Hepatocyte (in vitro differentiated cells): Measurements from ENCODE around the gene NFIX.

Experiments
- EZH2 ChIP-seq: fragments of 200-600 bp; sonication (generic); IDR thresholded peaks from 2 replicates; pipeline ENCODE4 v1.6.1; 2016; ENCODE audit warnings: antibody characterized with exemption, mild to moderate bottlenecking, borderline replicate concordance
- EZH2phosphoT487 ChIP-seq: fragments of 200-600 bp; sonication (generic); IDR thresholded peaks from one replicate; pipeline ENCODE4 v1.6.1; 2018; ENCODE audit warnings: antibody characterized with exemption, mild to moderate bottlenecking, low read depth, moderate library complexity; ENCODE audit not compliant: unreplicated experiment, severe bottlenecking
- TF ChIP-seq, protein P1 (sequence below): fragments of 200-600 bp; sonication (generic); IDR thresholded peaks from 2 replicates; pipeline ENCODE4 v1.5.1; 2016; ENCODE audit warnings: antibody characterized with exemption, mild to moderate bottlenecking; ENCODE audit not compliant: poor library complexity

DNA sequence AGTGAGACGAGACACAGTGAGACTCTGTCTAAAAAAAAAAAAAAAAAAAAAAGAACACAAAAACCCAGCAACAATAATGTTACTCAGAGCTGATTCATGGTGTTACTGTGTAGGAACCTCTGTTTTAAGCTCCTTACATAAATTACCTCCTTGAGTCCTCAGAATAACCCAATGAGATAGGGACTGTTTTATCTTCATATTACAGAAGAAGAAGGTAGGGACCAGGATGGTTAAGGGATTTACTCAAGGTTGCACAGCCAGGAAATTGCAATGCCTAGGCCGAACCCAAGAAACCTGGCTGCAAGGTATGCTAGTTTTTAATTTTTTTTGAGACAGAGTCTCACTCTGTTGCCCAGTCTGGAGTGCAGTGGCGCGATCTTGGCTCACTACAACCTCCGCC is 27.4 kb upstream of the NFIX start:
- TF ChIP-seq, protein P1, sequence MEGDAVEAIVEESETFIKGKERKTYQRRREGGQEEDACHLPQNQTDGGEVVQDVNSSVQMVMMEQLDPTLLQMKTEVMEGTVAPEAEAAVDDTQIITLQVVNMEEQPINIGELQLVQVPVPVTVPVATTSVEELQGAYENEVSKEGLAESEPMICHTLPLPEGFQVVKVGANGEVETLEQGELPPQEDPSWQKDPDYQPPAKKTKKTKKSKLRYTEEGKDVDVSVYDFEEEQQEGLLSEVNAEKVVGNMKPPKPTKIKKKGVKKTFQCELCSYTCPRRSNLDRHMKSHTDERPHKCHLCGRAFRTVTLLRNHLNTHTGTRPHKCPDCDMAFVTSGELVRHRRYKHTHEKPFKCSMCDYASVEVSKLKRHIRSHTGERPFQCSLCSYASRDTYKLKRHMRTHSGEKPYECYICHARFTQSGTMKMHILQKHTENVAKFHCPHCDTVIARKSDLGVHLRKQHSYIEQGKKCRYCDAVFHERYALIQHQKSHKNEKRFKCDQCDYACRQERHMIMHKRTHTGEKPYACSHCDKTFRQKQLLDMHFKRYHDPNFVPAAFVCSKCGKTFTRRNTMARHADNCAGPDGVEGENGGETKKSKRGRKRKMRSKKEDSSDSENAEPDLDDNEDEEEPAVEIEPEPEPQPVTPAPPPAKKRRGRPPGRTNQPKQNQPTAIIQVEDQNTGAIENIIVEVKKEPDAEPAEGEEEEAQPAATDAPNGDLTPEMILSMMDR = no peak
- TF ChIP-seq EZH2 (no peak), EZH2phosphoT487 (no peak)
